Tibial nerve (tissue), 3 donors: Measurements from ENCODE around the gene MUC16.

Experiments used
- POLR2A ChIP-seq, 2 donors: fragments of 450-650 bp; IDR thresholded peaks; one replicate each; pipeline ENCODE4 v1.6.1; 2017; ENCODE audit warnings: antibody characterized with exemption in 2 of 2, mild to moderate bottlenecking in 2 of 2, moderate library complexity in 2 of 2
- TF ChIP-seq, protein P1 (sequence below), 5 experiments: fragments of 200-600 bp in 3 of 5; fragments of 450-650 bp in 2 of 5; sonication (generic) in 3 of 5; IDR thresholded peaks; one replicate each; pipeline ENCODE4 v1.5.1; 2016 to 2019; ENCODE audit warnings: antibody characterized with exemption in 5 of 5, mild to moderate bottlenecking in 3 of 5, moderate library complexity in 2 of 5

DNA sequence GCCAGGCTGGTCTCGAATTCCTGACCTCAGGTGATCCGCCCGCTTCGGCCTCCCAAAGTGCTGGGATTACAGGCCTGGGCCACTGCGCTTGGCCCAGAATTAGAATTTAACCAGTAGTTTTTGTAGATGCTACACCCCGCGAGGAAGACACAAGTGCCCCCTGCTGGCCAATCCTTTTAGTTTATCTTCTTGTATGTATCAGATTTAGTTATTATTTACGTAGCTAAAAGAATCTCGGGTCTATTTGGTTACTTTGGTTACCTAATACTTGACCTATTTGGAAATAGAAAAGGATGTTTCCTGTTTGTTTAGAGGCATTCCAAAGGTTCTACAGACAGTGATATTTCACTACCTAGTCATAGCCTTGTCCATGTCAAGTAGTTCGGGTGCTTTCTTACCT lies 22.0 kb downstream of the MUC16 start:
- no peak for TF ChIP-seq POLR2A (IDR thresholded peaks at IDR 0.05)
- TF ChIP-seq, protein P1, sequence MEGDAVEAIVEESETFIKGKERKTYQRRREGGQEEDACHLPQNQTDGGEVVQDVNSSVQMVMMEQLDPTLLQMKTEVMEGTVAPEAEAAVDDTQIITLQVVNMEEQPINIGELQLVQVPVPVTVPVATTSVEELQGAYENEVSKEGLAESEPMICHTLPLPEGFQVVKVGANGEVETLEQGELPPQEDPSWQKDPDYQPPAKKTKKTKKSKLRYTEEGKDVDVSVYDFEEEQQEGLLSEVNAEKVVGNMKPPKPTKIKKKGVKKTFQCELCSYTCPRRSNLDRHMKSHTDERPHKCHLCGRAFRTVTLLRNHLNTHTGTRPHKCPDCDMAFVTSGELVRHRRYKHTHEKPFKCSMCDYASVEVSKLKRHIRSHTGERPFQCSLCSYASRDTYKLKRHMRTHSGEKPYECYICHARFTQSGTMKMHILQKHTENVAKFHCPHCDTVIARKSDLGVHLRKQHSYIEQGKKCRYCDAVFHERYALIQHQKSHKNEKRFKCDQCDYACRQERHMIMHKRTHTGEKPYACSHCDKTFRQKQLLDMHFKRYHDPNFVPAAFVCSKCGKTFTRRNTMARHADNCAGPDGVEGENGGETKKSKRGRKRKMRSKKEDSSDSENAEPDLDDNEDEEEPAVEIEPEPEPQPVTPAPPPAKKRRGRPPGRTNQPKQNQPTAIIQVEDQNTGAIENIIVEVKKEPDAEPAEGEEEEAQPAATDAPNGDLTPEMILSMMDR (IDR thresholded peaks at IDR 0.05) = peak in 1 of 5 experiments; percentile 5
